Measurements from ENCODE around the gene FBXL3. TPM values are rescaled to one million over a fixed set of nuclear protein-coding genes. Genes with fewer than 3 reads are reported as not detected.
A peak's percentile ranks its signal among the peaks of the same experiment; 100 is the strongest.

Gene FBXL3
- total RNA-seq, 2 donors from 2014 or later: 27.9 to 52.9 TPM

GRCh38 chr13:77002590-77003190 lies 24.3 kb downstream of the FBXL3 start:
- no peaks in the 10 kb centered on the region for H3K36me3 ChIP-seq
- H3K4me1 ChIP-seq: no peaks in the 10 kb centered on the region
- H3K9ac ChIP-seq (ENCODE audit: low read depth in 2 of 2, low read length in 2 of 2): no peak overlapping the region
- H3K4me3 ChIP-seq: no peak overlapping the region
- H3K9me3 ChIP-seq: no peaks in the 10 kb centered on the region
- no peaks in the 10 kb centered on the region for H3K27me3 ChIP-seq
- peak; percentile 45 for TF ChIP-seq CTCF (IDR thresholded peaks at IDR 0.05)
- H3K27ac ChIP-seq: no peak overlapping the region
- intact Hi-C loops (cut with DNase I): no loop called here
- DNase-seq: no peak

GRCh38 chr13:77001963-77002587 lies 24.9 kb downstream of the FBXL3 start:
- H3K27me3 ChIP-seq: no peaks in the 10 kb centered on the region
- no peak overlapping the region for H3K4me3 ChIP-seq
- H3K36me3 ChIP-seq: no peaks in the 10 kb centered on the region
- intact Hi-C loops (cut with DNase I): no loop called here
- TF ChIP-seq CTCF (IDR thresholded peaks at IDR 0.05): no peak
- H3K4me1 ChIP-seq: no peaks in the 10 kb centered on the region
- no peaks in the 10 kb centered on the region for H3K9me3 ChIP-seq
- DNase-seq: no peak
- no peak overlapping the region for H3K9ac ChIP-seq (ENCODE audit: low read depth in 2 of 2, low read length in 2 of 2)
- H3K27ac ChIP-seq: no peak overlapping the region

- Histone ChIP-seq H3K9ac (ENCODE audit: low read depth in 2 of 2, low read length in 2 of 2) (no peak overlapping the region), H3K9me3 (no peaks in the 10 kb centered on the region), H3K27ac (no peak overlapping the region), H3K27me3 (no peaks in the 10 kb centered on the region), H3K36me3 (no peaks in the 10 kb centered on the region), H3K4me3 (no peak overlapping the region), H3K4me1 (no peaks in the 10 kb centered on the region)
- no peak for TF ChIP-seq CTCF (IDR thresholded peaks at IDR 0.05)
- intact Hi-C loops (cut with DNase I): no loop called here
- no peak for DNase-seq
Observed at GRCh38 chr13:77001540-77001939, 25.4 kb downstream of the FBXL3 start.

GRCh38 chr13:77000475-77000874 lies 26.5 kb downstream of the FBXL3 start:
- Histone ChIP-seq H3K4me1 (no peaks in the 10 kb centered on the region), H3K9ac (ENCODE audit: low read depth in 2 of 2, low read length in 2 of 2) (no peak overlapping the region), H3K36me3 (no peaks in the 10 kb centered on the region), H3K9me3 (no peaks in the 10 kb centered on the region), H3K4me3 (no peak overlapping the region), H3K27ac (no peak overlapping the region), H3K27me3 (no peaks in the 10 kb centered on the region)
- no peak for TF ChIP-seq CTCF (IDR thresholded peaks at IDR 0.05)
- no peak for DNase-seq
- intact Hi-C loops (cut with DNase I): no loop called here

- intact Hi-C loops (cut with DNase I): loop anchor here (5.0 kb wide), 1 partner anchor 33 kb away; the partner anchor contains the start of gene FBXL3
- no peaks in the 10 kb centered on the region for H3K27me3 ChIP-seq
- H3K27ac ChIP-seq: no peak overlapping the region
- no peak overlapping the region for H3K9ac ChIP-seq (ENCODE audit: low read depth in 2 of 2, low read length in 2 of 2)
- DNase-seq: no peak
- no peaks in the 10 kb centered on the region for H3K4me1 ChIP-seq
- no peaks in the 10 kb centered on the region for H3K9me3 ChIP-seq
- no peak for TF ChIP-seq CTCF (IDR thresholded peaks at IDR 0.05)
- H3K4me3 ChIP-seq: no peak overlapping the region
- H3K36me3 ChIP-seq: no peaks in the 10 kb centered on the region
Observed at GRCh38 chr13:76994281-76994680, 32.7 kb downstream of the FBXL3 start.

Measured in colonic mucosa (tissue), 4 donors.